Raji (cell line): Measurements from ENCODE around the gene ADAMTS14.

ENCODE experiments used
- POLR2A ChIP-seq: IDR thresholded peaks from 2 replicates; pipeline ENCODE4 v1.6.1; 2011; ENCODE audit warnings: low read depth, low read length, control low read depth; ENCODE audit not compliant: insufficient read depth

ADAMTS14 gene

GRCh38 chr10:70758757-70759514 is 86.6 kb downstream of the ADAMTS14 start:
- TF ChIP-seq POLR2A = no peak

- no peak for TF ChIP-seq POLR2A
These were observed 87.5 kb downstream of the ADAMTS14 start for GRCh38 chr10:70759781-70760180.

- TF ChIP-seq POLR2A = no peak
These were observed 88.0 kb downstream of the ADAMTS14 start for GRCh38 chr10:70760271-70760787.

- no peak for TF ChIP-seq POLR2A
These were observed 88.8 kb downstream of the ADAMTS14 start for GRCh38 chr10:70761031-70761601.

- TF ChIP-seq POLR2A = no peak
These were observed 89.5 kb downstream of the ADAMTS14 start for GRCh38 chr10:70761727-70762350.

GRCh38 chr10:70762441-70763175 is 90.3 kb downstream of the ADAMTS14 start:
- no peak for TF ChIP-seq POLR2A

GRCh38 chr10:70763567-70763966 is 91.3 kb downstream of the ADAMTS14 start:
- no peak for TF ChIP-seq POLR2A

- TF ChIP-seq POLR2A = no peak
These were observed 93.7 kb downstream of the ADAMTS14 start for GRCh38 chr10:70765794-70766594.

- no peak for TF ChIP-seq POLR2A
These were observed 96.8 kb downstream of the ADAMTS14 start for GRCh38 chr10:70769121-70769520.

GRCh38 chr10:70770001-70770400 is 97.7 kb downstream of the ADAMTS14 start:
- TF ChIP-seq POLR2A = no peak

GRCh38 chr10:70771311-70772194 is 99.2 kb downstream of the ADAMTS14 start:
- no peak for TF ChIP-seq POLR2A

GRCh38 chr10:70772627-70773026 is 100.3 kb downstream of the ADAMTS14 start:
- TF ChIP-seq POLR2A = no peak

GRCh38 chr10:70773461-70773860 is 101.2 kb downstream of the ADAMTS14 start:
- TF ChIP-seq POLR2A = no peak
